ENCODE data around the gene NSD1.
"Not testable (repeated sequence)": the region's sequence is repeated elsewhere in the genome, so short reads cannot be mapped to it uniquely, and the experiment has no call there.

GRCh38 chr5:177177847-177178437 lies 44.4 kb downstream of the NSD1 start:
- TF ChIP-seq, protein P1, sequence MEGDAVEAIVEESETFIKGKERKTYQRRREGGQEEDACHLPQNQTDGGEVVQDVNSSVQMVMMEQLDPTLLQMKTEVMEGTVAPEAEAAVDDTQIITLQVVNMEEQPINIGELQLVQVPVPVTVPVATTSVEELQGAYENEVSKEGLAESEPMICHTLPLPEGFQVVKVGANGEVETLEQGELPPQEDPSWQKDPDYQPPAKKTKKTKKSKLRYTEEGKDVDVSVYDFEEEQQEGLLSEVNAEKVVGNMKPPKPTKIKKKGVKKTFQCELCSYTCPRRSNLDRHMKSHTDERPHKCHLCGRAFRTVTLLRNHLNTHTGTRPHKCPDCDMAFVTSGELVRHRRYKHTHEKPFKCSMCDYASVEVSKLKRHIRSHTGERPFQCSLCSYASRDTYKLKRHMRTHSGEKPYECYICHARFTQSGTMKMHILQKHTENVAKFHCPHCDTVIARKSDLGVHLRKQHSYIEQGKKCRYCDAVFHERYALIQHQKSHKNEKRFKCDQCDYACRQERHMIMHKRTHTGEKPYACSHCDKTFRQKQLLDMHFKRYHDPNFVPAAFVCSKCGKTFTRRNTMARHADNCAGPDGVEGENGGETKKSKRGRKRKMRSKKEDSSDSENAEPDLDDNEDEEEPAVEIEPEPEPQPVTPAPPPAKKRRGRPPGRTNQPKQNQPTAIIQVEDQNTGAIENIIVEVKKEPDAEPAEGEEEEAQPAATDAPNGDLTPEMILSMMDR (IDR thresholded peaks at IDR 0.05 in 2 of 3, conservative IDR thresholded peaks at IDR 0.05 in 1 of 3; ENCODE audit: borderline replicate concordance in 1 of 3, insufficient read depth in 1 of 3, low read depth in 2 of 3, low read length in 2 of 3), result not testable (repeated sequence)
- TF ChIP-seq CEBPB (IDR thresholded peaks at IDR 0.05; ENCODE audit: low read depth), result not testable (repeated sequence)

All from HCT116 (cell line).